Measurements from ENCODE around the gene GMPR2.

Gene GMPR2

DNA sequence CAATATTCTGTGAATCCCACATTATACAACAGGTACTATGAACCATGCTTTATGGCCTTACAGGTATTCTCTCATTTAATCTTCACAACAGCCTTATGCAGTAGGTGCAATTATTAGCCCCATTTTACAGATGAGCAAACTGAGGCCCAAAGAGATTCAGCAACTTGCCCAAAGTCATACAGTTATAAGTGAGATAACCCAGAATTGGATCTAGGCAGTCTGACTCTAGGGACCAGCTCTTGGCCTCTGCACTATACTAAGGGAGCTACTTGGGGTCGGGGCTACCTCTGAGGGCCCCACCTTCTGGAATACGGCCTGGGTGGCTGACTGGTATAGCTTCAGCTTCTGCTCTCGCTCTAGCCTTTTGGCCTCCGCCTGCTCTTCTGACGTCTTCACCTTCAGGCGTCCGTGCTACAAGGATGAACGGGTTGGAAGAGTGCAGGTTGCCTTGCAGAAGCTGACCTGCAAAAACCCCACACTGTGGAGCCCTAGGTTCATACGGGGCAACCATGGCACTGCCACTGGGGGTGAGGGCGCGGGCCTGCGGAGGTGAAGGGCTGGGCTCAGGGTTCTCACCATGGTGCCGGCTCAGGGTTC is 37.9 kb downstream of the GMPR2 start:
- no peak for DNase-seq

- DNase-seq: peak; percentile 80
These were observed 38.6 kb downstream of the GMPR2 start, which contains the start of gene RABGGTA for GRCh38 chr14:24271134-24271833. TSS of gene RABGGTA (minus strand) at chr14:24271597. CDS start at chr14:24271115, 482 bp downstream.

GRCh38 chr14:24271834-24272263 is 39.1 kb downstream of the GMPR2 start:
- DNase-seq: no peak

- no peak for DNase-seq
These were observed 39.7 kb downstream of the GMPR2 start for GRCh38 chr14:24272467-24272866.

DNA sequence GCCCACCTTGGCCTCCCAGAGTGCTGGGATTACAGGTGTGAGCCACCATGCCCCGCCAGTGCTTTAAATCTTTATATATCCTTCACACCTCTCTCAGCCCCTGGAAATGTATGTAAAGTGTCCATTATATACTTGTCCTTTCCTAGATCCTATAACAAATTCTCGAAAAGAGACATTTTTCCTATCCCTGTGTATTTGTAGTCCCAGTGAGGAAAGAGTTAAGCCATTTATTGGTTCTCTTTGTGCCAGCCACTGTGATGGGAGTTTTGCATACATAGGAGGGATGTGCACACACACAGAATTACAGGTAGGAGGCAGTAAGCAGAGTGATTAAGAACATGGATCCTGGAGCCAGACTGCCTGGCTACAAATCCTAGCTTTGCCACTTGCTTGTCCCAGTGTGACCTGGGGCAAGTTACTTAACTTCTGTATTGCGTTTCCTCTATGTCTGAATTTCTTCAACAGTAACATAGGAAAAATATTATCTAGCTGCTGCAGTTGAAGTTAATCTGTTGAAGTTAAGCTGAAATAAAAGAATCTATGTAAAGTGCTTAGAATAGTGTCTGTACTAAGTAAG is 40.8 kb downstream of the GMPR2 start:
- DNase-seq: peak; percentile 2

DNA sequence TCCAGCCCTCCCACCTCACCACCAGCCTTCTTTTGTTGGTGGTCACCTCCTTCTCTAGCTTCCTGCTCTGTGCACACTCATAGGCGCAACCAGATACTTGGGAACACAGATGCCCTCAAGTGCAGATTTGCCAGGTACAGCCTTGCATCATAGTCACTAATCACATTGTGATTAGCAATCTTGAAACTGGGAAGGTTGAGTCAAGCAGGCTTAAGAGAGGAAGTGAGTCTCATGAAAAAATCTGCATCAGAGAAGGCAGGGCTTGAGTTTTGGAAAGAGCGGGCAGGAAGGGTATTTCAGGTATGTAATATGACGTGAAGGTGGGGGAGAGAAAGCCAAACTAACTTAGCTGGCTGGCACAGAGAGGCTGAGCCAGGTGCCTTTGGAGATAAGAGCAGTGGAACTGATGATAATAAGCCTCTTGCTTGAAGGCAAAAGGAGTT is 41.4 kb downstream of the GMPR2 start:
- DNase-seq: no peak

- DNase-seq: no peak
These were observed 44.3 kb downstream of the GMPR2 start for GRCh38 chr14:24277071-24277470.

GRCh38 chr14:24277606-24278321 is 45.0 kb downstream of the GMPR2 start:
- no peak for DNase-seq

DNA sequence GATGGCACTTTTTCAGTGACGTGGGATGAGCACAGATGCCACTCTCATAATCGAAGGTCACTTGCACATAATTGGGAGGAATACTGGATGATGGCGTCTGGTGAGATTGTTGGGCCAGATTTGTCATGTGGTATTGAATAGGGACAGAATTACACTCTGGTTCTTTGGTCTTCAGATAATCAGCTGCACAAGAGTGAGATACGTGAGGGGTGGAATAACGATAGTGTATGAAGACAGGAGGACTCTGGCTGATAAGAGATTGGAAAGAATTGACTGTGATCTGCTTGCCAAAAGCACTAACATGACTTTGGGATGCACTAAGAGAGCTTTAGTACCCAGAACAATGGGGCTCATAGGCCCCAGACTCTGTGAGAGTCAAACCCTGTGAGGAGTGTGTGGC is 45.7 kb downstream of the GMPR2 start:
- no peak for DNase-seq

- DNase-seq: no peak
These were observed 46.8 kb downstream of the GMPR2 start for GRCh38 chr14:24279301-24280186.

DNA sequence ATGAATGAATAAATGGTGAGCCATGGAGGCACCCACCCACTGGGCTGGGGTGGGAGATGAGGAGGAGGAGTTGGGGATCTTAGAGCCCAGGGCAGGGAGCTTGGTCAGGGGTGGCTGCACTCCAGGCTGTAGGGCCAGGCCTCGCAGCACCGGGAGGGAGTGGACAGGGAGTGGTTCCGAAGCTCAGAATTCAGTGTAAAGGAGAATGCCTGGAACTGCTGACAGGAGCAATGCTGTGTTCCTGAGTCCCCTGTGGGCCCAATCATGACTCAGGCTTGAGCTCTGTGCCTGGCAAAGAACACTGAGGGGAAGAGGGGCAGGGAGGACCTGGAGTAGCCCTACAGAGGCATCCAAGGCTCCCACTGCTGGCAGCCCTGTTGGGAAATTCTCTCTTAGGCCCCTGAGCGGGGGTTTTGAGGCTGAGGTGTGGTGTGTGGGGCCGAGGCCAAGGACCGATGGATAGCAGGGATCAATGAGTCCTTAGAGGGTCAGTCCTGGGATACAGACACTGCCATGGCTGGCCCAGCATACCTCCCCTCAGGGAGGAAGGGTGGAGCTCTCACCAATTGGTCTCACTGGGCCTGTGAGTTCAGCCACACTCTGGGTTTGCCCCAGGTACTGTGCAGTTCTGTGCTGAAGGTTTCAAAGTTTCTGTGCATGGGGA is 48.2 kb downstream of the GMPR2 start:
- no peak for DNase-seq

GRCh38 chr14:24281636-24282035 is 48.9 kb downstream of the GMPR2 start:
- no peak for DNase-seq

GRCh38 chr14:24282736-24283135 is 50.0 kb downstream of the GMPR2 start:
- no peak for DNase-seq

DNA sequence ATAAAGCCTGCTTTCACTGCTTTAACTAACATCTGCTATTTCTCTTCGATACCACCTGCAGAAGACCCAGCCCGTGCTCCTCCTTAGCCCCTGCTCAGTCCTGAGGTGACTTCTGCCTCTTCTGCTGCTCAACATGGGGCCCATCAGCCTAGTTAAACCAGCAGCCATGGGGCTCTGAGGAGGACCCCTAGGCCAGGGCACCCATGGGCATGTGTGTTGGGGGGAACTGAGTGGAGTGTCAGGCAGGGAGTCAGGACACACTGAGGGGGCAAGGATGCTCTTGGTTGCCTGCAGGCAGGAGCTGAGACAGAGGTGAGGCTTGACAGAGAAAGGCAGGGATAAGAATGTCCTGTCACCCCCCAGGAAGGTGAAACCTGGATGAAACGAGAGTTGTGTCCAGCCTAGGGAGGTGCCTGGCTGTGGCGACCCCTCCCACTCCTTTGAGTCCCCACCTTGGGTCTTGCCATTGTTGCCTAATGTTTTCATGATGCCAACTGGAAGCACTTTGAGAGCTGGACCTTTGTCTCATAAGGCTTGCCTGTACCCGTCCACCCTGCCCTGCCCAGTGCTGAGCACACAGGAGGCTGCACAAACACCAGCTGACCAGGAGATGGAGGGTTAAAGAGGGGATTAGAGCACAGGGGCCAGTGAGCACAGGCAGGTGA is 51.2 kb downstream of the GMPR2 start:
- no peak for DNase-seq

DNA sequence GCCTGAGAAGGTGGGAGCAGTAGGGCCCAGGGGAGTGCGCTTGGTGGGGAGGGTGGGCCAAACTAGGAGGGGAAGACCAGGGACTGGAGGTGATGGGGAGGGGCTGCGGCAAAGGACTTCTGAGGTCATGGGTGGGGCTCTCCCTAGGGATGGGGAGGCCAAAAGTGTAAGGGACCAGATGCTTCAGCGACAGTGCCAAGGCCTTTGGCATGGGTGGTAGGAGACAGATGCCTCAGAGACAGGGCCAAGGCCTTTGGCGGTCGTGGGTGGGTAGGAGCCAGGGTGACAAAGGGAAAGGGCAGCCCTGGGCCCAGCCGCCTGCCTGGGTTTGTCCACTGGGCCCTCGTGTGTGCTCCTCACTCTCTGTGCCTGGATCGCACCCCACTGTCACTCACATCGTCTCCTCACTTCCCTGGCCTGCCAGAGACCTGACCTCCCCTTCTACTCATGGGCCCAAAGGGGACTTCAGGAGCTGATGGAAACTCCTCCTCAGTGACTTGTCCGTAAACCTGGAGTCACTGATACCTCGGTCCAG is 51.8 kb downstream of the GMPR2 start:
- DNase-seq: no peak

DNA sequence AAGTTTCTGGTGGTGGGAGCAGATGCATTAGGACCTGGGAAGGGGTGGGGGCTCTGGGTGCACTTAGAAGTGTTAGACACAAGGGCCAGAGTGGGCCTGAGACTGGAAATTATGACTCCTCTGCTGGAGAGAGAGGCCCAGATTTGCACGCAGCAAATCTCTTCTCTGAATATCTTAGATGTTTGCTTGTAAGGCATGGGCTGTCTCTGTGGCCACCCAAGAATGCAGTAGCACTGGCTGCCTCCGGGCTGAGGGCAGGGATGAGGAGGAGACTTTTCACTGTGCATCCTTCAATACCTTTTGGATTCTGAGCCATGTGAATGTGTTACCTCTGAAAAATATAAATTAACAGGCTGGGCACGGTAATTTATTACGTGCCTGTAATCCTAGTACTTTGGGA is 52.6 kb downstream of the GMPR2 start:
- DNase-seq: no peak

DNA sequence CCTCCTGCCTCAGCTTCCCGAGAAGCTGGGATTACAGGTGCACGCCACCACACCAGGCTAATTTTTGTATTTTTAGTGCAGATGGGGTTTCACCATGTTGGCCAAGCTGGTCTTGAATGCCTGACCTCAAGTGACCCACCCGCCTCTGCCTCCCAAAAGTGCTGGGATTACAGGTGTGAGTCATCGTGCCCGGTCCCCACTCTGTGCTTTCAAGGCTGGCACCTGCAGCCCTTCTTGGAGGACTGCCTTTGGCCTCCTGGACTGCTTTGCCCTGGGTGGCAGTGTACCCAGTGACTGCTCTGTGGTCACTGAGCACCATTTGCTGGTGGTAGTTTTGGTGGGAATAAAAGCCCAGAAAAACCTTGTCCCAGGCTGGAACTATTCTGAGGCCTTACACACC is 54.3 kb downstream of the GMPR2 start:
- DNase-seq: no peak
